Suppressor macrophage treated with lipopolysaccharide for 1 hour (primary cell): ENCODE results near the gene STYX.
A peak's percentile ranks its signal among the peaks of the same experiment; 100 is the strongest.
"Not testable (repeated sequence)": the region's sequence is repeated elsewhere in the genome, so short reads cannot be mapped to it uniquely, and the experiment has no call there.

Source experiments
- DNase-seq, 3 donors: peaks; one replicate each; pipeline ENCODE4 v3.0.0-alpha.2; 2020 to 2022

The STYX gene

DNA sequence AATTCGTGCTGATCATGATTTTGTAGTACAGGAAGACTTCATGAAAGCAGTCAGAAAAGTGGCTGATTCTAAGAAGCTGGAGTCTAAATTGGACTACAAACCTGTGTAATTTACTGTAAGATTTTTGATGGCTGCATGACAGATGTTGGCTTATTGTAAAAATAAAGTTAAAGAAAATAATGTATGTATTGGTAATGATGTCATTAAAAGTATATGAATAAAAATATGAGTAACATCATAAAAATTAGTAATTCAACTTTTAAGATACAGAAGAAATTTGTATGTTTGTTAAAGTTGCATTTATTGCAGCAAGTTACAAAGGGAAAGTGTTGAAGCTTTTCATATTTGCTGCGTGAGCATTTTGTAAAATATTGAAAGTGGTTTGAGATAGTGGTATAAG is 2.5 kb upstream of the STYX start:
- not testable (repeated sequence) for DNase-seq

DNA sequence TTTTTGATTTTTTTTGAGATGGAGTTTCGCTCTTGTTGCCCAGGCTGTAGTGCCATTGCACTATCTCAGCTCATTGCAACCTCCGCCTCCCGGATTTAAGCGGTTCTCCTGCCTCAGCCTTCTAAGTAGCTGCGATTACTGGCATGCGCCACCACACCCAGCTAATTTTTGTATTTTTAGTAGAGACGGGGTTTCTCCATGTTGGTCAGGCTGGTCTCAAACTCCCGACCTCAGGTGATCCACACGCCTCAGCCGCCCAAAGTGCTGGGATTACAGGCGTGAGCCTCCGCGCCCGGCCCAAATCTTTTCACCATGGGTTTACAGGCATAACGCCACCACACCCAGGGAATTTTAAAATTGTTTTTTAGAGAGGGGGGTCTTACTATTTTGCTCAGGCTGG is 931 bp upstream of the STYX start:
- DNase-seq: not testable (repeated sequence)

DNA sequence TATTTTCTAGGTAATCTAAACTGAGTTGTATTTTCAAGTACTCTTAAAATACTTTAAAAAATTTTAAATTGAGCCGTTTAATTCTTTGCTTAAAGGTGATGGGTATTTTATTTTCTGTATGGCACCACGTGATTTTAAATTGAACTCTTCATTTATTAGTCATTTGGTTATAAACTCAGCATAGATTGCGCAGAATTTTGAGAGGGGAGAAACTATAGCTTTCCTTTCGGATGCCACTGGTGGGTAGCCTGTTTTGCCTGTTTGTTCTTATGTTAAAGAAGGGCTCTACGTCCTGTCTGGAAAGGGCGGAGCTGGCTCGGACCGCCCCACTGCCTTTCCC is 411 bp upstream of the STYX start:
- DNase-seq: no peak

DNA sequence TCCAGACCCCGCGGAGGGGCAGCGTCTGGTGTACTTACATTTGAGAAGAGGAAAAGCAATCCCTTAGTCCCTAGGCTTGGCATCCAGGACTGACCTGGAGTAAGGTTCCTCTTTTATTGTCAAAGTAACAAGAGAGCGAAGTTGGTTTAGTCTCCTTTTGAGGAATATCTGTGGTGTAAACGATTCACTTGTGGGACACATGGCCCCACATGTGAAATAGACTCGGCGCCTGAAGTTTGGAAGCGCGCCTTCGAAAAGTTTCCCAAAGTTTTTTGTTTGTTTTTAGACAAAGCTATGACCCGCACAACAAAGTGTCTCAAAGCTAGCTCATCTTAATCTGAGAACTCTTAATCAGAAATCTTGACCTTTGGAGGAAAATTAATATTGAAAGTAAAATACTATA is 744 bp downstream of the STYX start:
- DNase-seq: peak in 2 of 3 donors; percentile 42 to 48

DNA sequence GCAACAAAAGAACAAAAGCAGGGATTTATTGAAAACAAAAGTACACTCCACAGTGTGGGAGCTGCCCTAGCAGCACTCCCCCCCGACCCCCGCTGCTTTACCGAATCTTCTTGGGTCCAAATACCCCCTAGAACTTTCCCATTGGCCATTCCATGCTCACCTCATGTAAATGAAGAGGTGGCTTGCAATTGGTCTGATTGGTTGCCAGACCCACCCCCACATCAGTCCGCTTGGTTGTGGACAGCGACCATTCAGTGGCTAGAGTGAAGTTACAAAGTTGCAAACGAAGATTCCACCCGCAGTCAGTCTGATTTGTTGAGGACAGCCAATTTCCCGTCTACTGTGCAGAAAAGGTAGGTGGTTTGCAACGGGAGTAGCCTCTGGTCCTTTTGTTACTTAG is 3.9 kb downstream of the STYX start:
- no peak for DNase-seq

DNA sequence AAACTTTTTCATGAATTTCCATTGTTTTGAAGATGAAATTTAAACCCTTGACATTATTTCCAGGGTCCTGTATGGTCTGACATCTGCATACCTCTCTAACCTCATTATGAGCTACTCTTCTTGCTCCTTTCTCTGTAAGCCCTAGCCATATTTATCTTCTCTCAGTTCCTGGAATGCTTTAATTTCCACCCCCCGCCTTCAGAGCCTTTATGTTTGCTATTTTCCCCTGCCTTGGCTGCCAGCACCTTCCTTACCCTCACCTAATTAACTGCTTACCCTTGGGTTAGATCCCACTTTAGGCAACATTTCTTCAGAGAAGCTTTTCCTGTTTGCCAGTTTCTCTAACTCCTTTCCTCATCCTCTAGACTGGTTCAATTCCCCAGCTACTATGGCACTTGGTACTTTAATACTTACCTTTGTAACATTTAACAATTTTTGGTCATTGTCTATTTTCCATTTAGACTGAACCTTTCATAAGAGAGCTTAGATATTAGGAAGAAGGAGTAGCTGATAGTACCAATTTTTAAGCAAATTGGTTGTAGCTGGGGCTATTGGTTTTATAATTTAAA is 6.0 kb downstream of the STYX start:
- no peak for DNase-seq

DNA sequence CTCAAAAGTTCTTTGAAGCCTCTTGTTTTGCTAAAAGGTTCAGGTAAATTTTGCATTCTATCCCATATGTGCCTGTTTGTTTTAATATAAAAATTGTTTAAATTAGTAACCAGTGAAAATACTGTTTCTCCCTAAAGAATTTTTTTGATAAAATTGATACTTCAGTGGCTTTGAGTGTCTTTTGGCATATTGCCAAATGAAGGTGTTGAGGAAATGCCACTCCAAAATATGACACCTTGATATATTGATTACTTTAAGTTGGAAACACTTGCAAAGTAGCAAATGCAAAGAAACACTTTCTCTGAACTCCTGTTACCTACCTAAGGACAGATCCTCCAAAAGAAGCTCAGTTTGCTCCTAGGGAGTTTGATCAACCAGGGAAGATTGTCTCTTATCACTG is 8.4 kb downstream of the STYX start:
- DNase-seq: no peak

DNA sequence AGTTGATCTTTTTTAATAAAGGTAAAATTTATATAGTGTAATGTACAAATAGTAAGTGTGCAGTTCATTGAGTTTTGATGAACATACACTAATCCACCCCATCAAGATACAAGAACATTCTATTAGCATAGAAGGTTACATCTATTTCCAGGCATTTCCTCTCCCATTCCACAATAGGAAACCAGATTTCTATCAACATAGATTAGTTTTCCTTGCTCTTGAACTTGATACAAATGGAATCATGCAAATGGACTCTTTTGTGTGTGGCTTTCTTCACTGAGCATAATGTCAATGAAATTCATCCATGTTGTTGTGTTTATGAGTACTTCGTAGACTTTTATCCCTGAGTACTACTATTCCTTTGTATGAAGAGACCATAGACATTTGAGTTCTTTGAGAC is 10.8 kb downstream of the STYX start:
- DNase-seq: no peak

DNA sequence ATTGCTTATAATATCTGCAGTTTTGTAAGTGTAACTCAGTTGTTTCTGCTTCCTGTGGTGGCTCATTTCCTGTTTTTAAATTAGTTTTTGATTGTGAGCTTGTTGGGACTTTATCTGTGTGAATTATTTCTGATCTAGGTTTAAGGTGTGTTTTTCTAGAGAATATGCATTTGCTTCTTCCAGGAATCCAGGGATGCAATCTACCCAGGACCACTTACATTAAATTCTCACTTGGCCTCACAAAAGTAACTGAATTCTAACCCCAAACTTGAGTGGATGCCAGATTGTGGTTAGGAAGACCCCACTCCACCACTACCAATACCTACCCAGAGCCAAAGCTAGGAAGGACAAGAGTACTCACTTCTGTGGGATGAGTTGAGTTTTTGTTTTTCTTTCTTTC is 11.9 kb downstream of the STYX start:
- DNase-seq: peak in 1 of 3 donors; percentile 8

DNA sequence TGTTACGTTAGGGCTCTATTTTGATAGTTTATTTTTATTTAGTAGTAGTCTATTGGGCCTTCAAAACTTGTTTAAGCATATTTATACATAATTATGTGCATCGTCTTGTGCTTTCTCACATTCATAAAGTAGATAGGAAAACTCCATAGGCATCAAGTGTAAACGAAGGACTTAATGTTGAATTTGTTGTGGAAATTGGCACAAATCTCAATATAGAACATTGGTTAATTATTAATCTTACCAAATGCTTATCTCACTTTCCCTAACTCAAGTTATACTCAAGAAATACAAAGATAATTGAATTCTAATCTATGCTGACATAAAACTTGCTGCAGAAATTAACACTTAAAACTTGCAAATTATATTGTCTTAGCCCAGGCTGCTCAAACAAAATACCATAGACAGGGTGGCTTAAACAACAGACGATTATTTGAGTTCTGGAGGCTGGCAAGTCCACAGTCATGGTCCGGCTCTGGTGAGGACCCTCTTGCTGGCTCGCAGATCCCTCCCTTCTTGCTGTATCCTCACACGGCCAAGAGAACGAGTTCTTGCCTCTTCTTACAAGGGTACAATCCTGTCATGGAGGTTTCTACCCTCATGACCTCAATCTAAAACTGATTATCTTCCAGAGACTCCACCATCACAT is 18.8 kb downstream of the STYX start:
- DNase-seq: no peak

DNA sequence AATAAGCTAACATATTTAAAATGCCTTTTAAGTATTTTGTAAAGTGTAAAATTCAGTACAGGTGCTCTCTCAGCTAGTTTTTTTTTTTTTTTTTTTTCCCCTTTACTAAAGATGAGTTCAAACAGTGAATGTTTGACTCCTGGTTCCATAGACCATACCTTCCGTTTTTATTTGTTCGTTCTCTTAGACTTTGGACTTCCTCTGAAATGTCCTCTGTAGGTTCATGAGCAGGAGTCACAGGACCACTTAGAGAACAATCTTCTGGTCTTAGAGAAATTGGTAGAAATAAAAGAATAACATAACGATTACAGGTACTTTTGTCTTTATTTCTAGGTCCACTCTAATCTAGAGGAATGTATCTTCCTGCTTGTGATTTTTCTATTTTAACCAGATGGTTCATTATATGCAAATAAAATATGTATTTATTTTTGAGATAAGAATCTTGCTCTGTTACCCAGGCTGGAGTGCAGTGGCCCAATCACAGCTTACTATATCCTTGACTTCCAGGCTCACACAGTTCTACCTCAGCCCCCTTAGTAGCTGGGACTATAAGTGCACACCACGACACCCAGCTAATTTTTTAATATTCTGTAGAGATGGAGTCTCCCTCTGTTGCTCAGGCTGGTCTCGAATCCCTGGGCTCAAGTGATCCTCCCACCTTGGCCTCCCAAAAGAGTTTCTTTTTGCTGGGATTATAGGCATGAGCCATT is 25.8 kb downstream of the STYX start:
- DNase-seq: no peak

DNA sequence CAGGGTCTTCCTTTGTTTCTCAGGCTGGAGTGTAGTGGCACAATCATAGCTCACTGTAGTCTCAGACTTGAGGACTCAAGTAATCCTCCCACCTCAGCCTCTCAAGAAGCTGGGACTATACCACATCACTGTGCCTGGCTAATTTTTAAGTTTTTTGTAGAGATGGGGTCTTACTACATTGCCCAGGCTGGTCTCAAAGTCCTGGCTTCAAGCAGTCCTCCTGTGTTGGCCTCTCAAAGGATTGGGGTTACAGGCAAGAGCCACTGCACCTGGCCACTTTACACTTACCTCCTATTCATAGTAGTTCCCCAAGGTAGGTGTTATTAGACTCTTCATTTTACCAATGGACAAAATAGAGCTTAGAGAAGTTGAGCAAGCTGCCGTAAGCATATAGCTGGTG is 29.2 kb downstream of the STYX start:
- DNase-seq: no peak

DNA sequence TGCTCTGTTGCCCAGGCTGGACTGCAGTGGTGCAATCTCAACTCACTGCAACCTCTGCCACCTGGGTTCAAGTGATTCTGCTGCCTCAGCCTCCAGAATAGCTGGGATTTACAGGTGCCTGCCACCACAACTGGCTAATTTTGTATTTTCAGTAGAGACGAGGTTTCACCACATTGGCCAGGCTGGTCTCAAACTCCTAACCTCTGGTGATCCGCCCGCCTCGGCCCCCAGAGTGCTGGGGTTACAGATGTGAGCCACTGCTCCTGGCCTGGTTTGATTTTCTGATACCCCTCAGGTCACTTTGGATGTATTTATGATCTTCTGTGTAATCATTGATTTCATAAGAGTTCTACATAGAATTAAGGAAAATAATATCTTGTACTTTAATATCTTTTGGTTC is 33.0 kb downstream of the STYX start:
- DNase-seq: not testable (repeated sequence)

DNA sequence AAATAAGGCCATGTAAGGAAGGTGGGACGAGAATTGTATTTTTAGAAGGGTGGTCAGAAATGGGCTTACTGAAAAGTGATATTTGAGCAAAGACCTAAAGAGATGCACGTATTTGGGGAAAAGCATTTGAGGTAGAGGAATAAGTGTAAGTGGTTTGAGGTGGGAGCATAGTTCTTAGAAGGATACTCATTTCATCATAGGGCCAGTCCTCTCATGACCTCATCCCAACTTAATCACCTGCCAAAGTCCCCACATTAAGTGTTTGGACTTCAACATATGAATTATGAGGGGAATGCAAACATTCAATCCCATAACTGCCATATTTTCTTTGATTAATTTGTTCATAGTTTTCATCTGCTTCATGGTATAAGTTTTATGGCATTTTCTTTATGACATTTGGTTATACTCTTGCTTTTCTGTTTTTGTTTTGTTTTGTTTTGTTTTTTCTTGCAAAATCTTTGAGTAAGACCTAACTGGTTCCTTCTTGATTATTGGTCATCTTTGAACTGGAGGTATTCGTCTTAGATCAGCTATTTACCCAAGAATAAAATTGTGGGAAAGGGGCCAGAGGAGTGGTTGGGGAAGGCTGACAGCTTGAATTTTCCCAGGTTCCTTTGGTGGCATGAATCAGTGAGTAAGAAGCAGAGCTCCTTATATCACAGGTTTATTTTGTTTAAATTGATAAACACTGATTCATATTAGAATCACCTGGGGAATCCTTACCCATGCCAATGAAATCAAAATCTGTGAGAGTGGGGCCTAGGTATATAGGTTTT is 37.3 kb downstream of the STYX start:
- DNase-seq: no peak

DNA sequence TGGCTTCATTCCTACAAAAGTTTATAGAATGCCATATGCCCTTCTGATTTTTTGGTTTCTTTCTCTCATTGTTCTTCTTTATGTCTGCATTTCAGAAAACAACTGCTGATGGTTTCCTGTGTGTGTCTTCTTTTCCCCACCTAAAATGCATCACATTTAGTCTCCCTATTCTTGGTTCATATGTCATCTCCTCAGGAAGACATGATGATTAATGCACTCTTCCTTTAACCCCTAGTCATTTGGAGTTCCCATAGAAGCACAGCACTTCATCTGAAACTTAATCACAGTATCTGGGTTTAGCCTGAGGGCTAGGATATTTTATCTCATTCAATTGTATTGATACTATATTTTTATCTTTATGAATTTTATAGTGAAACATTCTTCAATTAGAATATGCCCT is 39.9 kb downstream of the STYX start:
- peak in 2 of 3 donors; percentile 11 to 57 for DNase-seq

DNA sequence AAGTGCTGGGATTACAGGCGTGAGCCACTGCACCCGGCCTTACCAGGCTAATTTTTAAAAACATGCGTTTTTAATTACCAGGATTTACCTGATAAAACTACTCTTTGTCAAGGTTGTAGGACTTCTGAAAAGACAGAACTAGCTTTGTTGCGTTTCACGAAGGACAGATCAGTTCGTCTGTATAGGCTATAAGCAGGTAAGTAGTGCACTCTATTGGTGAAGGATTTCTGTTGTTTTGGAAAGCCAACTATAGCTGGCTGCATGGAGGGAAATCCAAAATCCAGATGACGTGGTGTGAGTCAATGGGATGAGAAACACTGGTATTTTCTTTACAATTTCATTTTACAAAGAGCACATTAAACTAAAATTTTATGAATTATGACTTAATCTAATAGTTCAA is 46.9 kb downstream of the STYX start:
- DNase-seq: no peak

DNA sequence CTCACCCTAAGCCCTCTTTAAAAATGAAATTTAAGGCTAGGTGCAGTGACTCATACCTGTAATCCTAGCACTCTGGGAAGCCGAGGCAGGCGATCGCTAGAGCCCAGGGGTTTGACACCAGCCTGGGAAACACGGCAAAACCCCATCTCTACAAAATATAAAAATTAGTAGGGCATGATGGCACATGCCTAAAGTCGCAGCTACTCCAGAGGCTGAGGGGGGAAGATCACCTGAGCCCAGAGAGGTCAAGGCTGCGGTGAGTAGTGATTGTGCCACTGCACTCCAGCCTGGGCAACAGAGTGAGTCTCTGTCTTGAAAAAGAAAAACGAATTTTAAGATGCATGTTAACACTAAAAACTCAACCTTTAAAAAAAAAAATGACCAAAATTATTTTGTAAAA is 48.7 kb downstream of the STYX start:
- no peak for DNase-seq

DNA sequence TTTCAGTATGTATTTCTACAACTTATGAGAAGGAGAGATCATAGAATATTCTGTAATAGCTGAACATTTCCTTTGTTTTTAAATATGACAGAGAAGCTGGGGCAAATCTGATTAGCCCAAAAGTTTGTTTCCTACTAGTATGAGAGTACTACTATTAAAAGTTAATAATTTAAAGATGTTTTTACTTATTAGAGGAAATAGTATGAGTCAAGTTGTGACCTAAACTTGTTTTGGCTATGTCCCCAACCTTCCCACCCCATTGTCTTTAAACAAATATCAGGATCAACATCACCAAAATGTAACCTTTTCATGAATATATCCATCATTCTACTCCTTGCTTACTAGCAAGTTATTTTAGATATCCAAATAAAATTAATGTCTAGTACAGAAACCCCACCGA is 50.9 kb downstream of the STYX start:
- no peak for DNase-seq

DNA sequence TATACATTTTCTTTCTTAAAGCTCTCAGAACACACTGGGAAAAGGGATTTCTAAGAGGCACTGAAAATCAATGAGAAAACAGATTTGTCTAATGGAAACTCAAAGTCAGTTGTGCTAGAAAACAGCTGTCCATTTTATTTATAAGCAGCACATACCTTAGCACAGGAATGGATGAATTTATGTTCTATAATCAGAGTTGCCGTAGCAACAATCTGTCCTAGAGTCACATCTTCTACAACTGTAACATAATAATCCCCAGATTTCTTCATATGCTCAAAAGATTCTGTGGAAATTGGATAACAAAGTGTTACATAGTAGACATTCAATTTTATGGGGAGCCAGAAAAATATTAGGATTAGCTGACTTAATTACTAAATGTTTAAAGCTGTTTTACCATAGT is 51.7 kb downstream of the STYX start:
- no peak for DNase-seq

DNA sequence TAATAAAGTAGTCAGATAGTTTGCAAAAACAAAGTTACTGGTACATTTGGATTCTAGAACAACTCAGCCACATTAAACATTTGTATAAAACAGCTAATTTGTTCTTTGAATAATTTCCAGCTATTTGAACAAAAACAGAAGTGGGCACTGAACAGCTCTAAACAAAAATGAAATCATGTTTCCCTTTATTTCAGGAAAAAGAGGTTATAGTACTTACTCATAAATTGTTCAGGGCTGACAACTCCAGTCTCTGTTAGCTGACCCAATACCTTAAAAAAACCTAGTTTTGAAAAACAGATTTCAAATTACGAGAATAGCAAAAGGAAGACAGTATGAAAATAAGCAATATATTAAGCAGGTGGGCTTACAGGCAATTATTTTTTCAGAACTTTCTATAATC is 53.2 kb downstream of the STYX start:
- DNase-seq: peak; percentile 10 to 59 (median 53)

DNA sequence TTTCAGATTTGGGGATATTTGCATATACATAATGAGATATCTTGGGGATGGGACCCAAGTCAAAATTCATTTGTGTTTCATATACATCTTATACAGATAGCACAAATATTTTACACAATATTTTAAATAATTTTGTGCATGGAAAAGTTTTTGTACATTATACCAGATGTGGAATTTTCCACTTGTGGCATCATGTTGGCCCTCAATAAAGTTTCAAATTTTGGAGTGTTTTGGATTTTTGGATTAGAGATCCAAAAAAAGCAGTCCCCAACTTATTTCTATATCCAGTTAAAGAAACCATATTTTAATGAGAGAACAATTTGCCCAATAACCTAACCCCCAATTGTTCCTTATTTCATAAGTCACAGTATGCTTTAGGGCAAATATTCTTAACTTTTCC is 56.9 kb downstream of the STYX start:
- no peak for DNase-seq

DNA sequence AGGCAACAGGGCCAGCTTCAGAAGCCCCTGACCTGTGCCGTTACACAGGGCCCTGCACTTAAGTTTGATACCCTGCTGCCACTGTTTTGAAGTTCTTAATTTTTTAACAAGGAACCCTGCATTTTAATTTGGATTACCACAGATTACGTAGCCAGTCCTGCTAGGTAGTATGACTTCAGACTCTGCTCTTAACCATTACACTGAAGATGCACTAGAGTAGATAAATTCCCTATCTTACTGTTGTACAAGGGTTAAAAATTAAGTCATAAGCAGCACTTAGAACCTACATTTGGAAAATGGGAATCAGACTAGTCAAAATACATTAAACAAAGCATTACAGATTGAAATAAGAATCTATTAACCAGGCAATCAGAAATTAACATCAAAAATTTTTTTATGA is 59.2 kb downstream of the STYX start:
- no peak for DNase-seq

DNA sequence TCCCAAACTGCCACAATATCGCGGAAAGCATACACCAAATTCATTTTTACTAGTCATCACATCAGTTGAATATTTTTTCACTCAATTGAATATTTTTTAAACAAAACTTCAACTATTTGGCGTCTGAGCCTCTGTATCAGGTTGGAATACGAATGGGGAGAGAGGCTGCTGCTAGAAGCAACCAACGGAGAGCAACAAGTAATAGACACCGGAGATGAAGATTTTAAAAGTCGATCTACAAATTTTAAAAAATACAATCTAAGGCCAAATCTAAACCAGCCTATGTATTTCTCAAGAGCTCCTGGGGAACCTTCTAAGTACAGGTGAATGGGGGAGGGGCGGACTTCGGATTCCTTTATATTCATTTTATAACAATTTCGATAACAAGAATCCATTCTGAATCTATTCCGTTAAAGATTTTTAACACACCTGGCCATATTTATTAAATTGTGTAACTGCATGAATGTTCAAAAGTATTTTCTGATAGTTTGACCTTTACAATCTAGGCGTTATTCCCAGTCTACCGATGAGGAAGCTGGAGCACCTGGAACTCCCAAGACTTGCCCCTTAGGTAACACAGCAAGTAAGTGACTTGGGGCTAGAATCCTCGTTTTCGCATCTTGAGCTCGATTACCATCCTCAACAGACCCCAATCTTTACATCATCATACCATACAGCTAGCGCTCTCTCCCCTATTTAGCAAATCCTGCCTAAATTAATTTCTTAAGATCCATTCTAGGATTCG is 60.2 kb downstream of the STYX start:
- no peak for DNase-seq
